Esophagus muscularis mucosa (tissue), 4 donors: ENCODE measurements around the gene CDK14. TPM values are rescaled to one million over a fixed set of nuclear protein-coding genes. Genes with fewer than 3 reads are reported as not detected.

Source experiments
- DNase-seq: peaks from one replicate; pipeline ENCODE4 v3.0.0-alpha.2; 2017; ENCODE audit errors: extremely low spot score
- H3K27ac ChIP-seq, 4 donors: fragments of 200-600 bp; sonication (generic); replicated peaks in 1 of 4; 1 replicate in 3 of 4; 2 replicates in 1 of 4; pipeline ENCODE4 v1.5.1; 2016 to 2019; ENCODE audit warnings: mild to moderate bottlenecking in 1 of 4
- H3K27me3 ChIP-seq, 4 donors: fragments of 200-600 bp; sonication (generic); one replicate each; pipeline versions ENCODE4 v1.5.1 to v1.6.0; 2016 to 2019
- H3K36me3 ChIP-seq, 4 donors: fragments of 200-600 bp; sonication (generic); one replicate each; pipeline ENCODE4 v1.5.1; 2016 to 2019
- H3K4me1 ChIP-seq, 4 donors: fragments of 200-600 bp; sonication (generic); one replicate each; pipeline ENCODE4 v1.5.1; 2016 to 2019
- H3K4me3 ChIP-seq, 4 donors: fragments of 200-600 bp; sonication (generic); 1 replicate in 2 of 4; 2 replicates in 2 of 4; pipeline ENCODE4 v1.5.1; 2016 to 2019; ENCODE audit warnings: mild to moderate bottlenecking in 4 of 4, moderate library complexity in 1 of 4
- H3K9me3 ChIP-seq, 4 donors: fragments of 200-600 bp; sonication (generic); 1 replicate in 3 of 4; 2 replicates in 1 of 4; pipeline ENCODE4 v1.5.1; 2016 to 2019
- EP300 ChIP-seq: sonication (generic); formaldehyde crosslinking; IDR thresholded peaks from one replicate; pipeline ENCODE4 v1.6.1; 2017; ENCODE audit warnings: antibody characterized with exemption
- POLR2A ChIP-seq: fragments of 450-650 bp; IDR thresholded peaks from one replicate; pipeline ENCODE4 v1.6.1; 2017; ENCODE audit warnings: antibody characterized with exemption, moderate library complexity, mild to moderate bottlenecking, low read depth
- POLR2AphosphoS5 ChIP-seq, 2 donors: sonication (generic); formaldehyde crosslinking; IDR thresholded peaks; one replicate each; pipeline ENCODE4 v1.6.1; 2017; ENCODE audit warnings: antibody characterized with exemption in 2 of 2
- WGBS: methylation state at CpG from one replicate; pipeline ENCODE4 v1.1.5; 2018; 5-methylcytosine and 5-hydroxymethylcytosine counted together
- intact Hi-C: fragments of 100-400 bp; cut with DNase I; formaldehyde crosslinking; loops from one replicate; pipeline ENCODE4 v1.15.1; 2023
- total RNA-seq, 4 donors: library from RNA; depleted of rRNA; stranded (reverse); fragments of >200 nt; gene quantifications; one replicate each; pipeline versions ENCODE4 v1.1.0 to v1.2.1, GENCODE V29; 2016
- TF ChIP-seq, protein P1 (sequence below), 3 experiments: fragments of 200-600 bp in 2 of 3; fragments of 450-650 bp in 1 of 3; sonication (generic) in 2 of 3; IDR thresholded peaks; one replicate each; pipeline ENCODE4 v1.5.1; 2017 to 2019; ENCODE audit warnings: antibody characterized with exemption in 3 of 3, mild to moderate bottlenecking in 2 of 3, moderate library complexity in 1 of 3

CDK14 gene
- total RNA-seq, 4 donors from 2014 or later, result 9.6 to 17.7 (median 14.3) TPM

- Histone ChIP-seq H3K36me3 (no peaks in the 10 kb centered on the region), H3K9me3 (no peaks in the 10 kb centered on the region), H3K27me3 (no peaks in the 10 kb centered on the region), H3K4me1 (peaks cover 7 to 26% (median 13%) of the 10 kb centered on the region in 4 donors), H3K27ac (no peak overlapping the region), H3K4me3 (no peak overlapping the region)
- intact Hi-C loops, result no loop called here
- TF ChIP-seq POLR2AphosphoS5 (IDR thresholded peaks at IDR 0.05), result no peak
- TF ChIP-seq, protein P1, sequence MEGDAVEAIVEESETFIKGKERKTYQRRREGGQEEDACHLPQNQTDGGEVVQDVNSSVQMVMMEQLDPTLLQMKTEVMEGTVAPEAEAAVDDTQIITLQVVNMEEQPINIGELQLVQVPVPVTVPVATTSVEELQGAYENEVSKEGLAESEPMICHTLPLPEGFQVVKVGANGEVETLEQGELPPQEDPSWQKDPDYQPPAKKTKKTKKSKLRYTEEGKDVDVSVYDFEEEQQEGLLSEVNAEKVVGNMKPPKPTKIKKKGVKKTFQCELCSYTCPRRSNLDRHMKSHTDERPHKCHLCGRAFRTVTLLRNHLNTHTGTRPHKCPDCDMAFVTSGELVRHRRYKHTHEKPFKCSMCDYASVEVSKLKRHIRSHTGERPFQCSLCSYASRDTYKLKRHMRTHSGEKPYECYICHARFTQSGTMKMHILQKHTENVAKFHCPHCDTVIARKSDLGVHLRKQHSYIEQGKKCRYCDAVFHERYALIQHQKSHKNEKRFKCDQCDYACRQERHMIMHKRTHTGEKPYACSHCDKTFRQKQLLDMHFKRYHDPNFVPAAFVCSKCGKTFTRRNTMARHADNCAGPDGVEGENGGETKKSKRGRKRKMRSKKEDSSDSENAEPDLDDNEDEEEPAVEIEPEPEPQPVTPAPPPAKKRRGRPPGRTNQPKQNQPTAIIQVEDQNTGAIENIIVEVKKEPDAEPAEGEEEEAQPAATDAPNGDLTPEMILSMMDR (IDR thresholded peaks at IDR 0.05), result no peak
- no peak for TF ChIP-seq POLR2A
- no peak for TF ChIP-seq EP300
- WGBS, result 59% methylated on average over 10 of the region's 10 CpGs
- DNase-seq, result no peak
Observed at GRCh38 chr7:90677486-90678404, 81.6 kb downstream of the CDK14 start.

DNA sequence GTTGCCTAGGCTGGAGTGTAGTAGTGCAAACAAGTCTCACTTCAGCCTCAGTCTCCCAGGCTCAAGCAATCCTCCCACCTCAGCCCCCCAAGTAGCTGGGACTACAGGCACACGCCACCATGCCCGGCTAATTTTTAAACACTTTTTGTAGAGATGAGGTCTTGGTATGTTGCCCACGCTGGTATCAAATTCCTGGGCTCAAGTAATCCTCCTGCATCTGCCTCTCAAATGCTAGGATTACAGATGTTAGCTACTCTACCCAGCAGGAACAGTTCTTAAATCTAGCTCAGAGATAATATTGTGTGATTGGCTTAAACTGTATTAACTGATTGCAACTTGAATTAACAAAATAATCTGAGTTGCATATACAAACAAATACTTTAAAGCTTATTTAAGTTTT lies 82.9 kb downstream of the CDK14 start:
- Histone ChIP-seq H3K36me3 (no peaks in the 10 kb centered on the region), H3K4me1 (peaks cover 7 to 26% (median 13%) of the 10 kb centered on the region in 4 donors), H3K27ac (no peak overlapping the region), H3K9me3 (no peaks in the 10 kb centered on the region), H3K27me3 (no peaks in the 10 kb centered on the region), H3K4me3 (no peak overlapping the region)
- TF ChIP-seq POLR2A, result no peak
- TF ChIP-seq POLR2AphosphoS5 (IDR thresholded peaks at IDR 0.05), result no peak
- TF ChIP-seq EP300, result no peak
- TF ChIP-seq, protein P1 (IDR thresholded peaks at IDR 0.05), result no peak
- no peak for DNase-seq
- WGBS, result 48% methylated on average over 3 of the region's 3 CpGs
- intact Hi-C loops, result no loop called here

DNA sequence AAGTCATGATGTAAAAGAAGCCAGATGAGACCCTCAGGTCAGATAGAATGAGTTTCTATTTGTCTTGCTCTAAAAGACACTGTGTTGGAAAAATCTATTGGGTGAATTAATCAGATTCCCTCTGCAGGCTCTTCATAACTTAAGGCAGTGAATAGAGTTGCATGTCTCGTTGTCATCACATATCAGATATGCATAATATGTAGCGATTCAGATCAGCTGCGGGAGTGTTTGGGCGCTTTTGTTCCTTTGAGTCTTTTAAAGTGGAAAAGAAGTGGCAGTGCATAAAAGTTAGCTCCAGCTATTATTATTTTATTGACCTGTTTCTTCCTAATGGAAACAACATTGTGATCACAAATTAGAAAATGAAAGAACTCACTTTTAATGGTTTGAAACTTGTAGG lies 84.4 kb downstream of the CDK14 start:
- no peak for DNase-seq
- 96% methylated on average over 4 of the region's 4 CpGs for WGBS

DNA sequence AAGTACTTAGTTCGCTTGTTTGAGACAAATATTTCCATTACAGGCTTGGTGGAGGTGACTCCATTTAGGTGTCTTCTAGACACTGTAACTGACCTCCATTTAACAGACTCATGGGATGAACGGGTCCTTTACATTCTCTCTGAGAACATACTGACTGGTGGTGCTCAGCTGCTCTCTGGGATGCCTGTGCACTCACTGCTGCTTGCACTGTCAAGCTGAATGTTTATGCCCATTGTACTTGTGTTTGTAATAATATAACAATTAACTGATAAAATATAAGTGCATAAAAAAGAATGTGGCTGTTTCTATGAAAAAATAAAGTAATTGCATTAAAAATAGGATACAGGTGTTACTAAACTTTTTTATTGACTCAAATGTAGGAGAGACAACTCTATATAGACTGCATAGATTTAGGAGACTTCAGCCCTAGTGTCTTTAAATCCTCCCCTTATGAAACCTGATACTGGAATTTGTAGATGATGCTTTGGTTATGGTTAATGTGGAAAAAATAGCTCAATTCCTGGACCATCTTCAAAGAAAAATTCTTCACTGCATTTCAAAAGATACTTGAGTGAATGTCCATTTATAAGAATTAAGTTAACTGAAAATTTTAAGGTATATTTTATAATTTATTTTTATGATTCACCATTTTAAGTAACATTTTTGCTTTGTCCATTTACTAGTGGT lies 85.4 kb downstream of the CDK14 start:
- H3K4me3 ChIP-seq, result no peak overlapping the region
- no peaks in the 10 kb centered on the region for H3K27me3 ChIP-seq
- no peak for TF ChIP-seq POLR2A
- no peak overlapping the region for H3K27ac ChIP-seq
- H3K4me1 ChIP-seq, result peaks cover 7 to 26% (median 13%) of the 10 kb centered on the region in 4 donors
- no peak for DNase-seq
- H3K36me3 ChIP-seq, result no peaks in the 10 kb centered on the region
- no peaks in the 10 kb centered on the region for H3K9me3 ChIP-seq
- intact Hi-C loops, result no loop called here
- WGBS, result 62% methylated on average over 2 of the region's 2 CpGs

More for the DNA sequence above, 84.4 kb downstream of the CDK14 start:
- TF ChIP-seq POLR2A (no peak), EP300 (no peak), POLR2AphosphoS5 (IDR thresholded peaks at IDR 0.05) (no peak)
- Histone ChIP-seq H3K36me3 (no peaks in the 10 kb centered on the region), H3K27me3 (no peaks in the 10 kb centered on the region), H3K9me3 (no peaks in the 10 kb centered on the region), H3K4me1 (peaks cover 7 to 26% (median 13%) of the 10 kb centered on the region in 4 donors), H3K4me3 (no peak overlapping the region), H3K27ac (no peak overlapping the region)
- intact Hi-C loops, result no loop called here

DNA sequence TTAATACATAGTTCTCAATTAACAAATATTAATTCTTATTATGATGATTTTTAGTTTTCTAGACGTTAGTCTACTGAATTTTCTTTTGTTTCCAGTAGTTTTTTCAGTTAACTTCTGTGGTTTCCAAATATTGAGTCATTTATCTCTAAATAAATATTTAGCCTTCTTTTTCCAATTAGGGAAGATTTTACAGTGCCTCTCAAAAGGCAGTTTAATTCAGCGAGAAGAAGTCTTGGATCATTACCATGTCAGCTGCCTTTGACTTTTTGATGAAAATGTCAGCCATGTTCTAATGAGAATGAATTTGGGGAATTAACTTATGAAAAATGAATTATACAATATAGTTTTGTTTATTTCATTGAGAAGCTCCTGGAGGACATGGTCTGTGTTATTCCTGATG lies 90.0 kb downstream of the CDK14 start:
- no peak for DNase-seq
- Histone ChIP-seq H3K36me3 (no peaks in the 10 kb centered on the region), H3K27ac (no peak overlapping the region), H3K27me3 (no peaks in the 10 kb centered on the region), H3K4me1 (peaks cover 0 to 9% (median 7%) of the 10 kb centered on the region in 4 donors), H3K4me3 (no peak overlapping the region), H3K9me3 (no peaks in the 10 kb centered on the region)
- WGBS, result 85% methylated on average over 2 of the region's 2 CpGs
- no peak for TF ChIP-seq POLR2A
- no peak for TF ChIP-seq POLR2AphosphoS5 (IDR thresholded peaks at IDR 0.05)
- TF ChIP-seq, protein P1 (IDR thresholded peaks at IDR 0.05), result no peak
- no peak for TF ChIP-seq EP300
- intact Hi-C loops, result no loop called here
